GM12878 (cell line): ENCODE results near the gene ITPKB. TPM values are rescaled to one million over a fixed set of nuclear protein-coding genes. Genes with fewer than 3 reads are reported as not detected.

Experiments
- ATAC-seq: fragments of 200-7000 bp; cut with Tn5 transposase; 3 replicates; pipeline ENCODE4 v1.9.1; 2020; ENCODE audit warnings: mild to moderate bottlenecking, moderate library complexity
- BruUV-seq: library from RNA; stranded (reverse); fragments of 400-500 nt; replicated peaks from 2 replicates; lab custom pipeline; 2021; lab: Mats Ljungman, UMichigan
- CTCF ChIA-PET: fragments of 300-600 bp; sonication (Branson Sonifier 250); formaldehyde crosslinking; extraction: SDS; loops from one replicate; lab custom pipeline; 2021; ENCODE audit warnings: inconsistent platforms; lab: Yijun Ruan, JAX
- POLR2A ChIA-PET: fragments of 350-600 bp; formaldehyde crosslinking; extraction: SDS; loops from one replicate; lab custom pipeline; 2021; ENCODE audit warnings: inconsistent platforms; lab: Charles Lee
- RAD21 ChIA-PET: fragments of 300-600 bp; sonication (Branson Sonifier 250); formaldehyde crosslinking; loops from one replicate; lab custom pipeline; 2023; ENCODE audit warnings: antibody characterized with exemption; ENCODE audit not compliant: unreplicated experiment; lab: Charles Lee
- SMC1A ChIA-PET: fragments of 300-600 bp; sonication (Branson Sonifier 250); formaldehyde crosslinking; loops from one replicate; lab custom pipeline; 2023; ENCODE audit not compliant: unreplicated experiment, uncharacterized antibody; lab: Charles Lee
- DNase-seq: peaks from one replicate; pipeline ENCODE4 v3.0.0-alpha.2; 2011; ENCODE audit warnings: low read depth, low spot score
- FAIRE-seq: peaks from 3 replicates; lab custom pipeline; 2011; peaks lifted over from hg19 to GRCh38; lab: Jason Lieb, UNC
- H2AFZ ChIP-seq: 2 replicates; pipeline ENCODE4 v1.6.0; 2011; ENCODE audit warnings: low read depth, low read length, control low read depth; ENCODE audit not compliant: control insufficient read depth
- H3K27ac ChIP-seq: 2 replicates; pipeline ENCODE4 v1.5.1; 2011; ENCODE audit warnings: control low read depth; ENCODE audit not compliant: control insufficient read depth, insufficient read depth
- H3K27me3 ChIP-seq, 2 experiments: replicated peaks in 1 of 2; 2 replicates each; pipeline versions ENCODE4 v1.6.0 to v1.6.1; 2011; ENCODE audit warnings: low read length in 1 of 2; ENCODE audit not compliant: control insufficient read depth in 2 of 2, insufficient read depth in 2 of 2
- H3K36me3 ChIP-seq, 2 experiments: 2 replicates each; pipeline ENCODE4 v1.5.1; 2011; ENCODE audit warnings: low read length in 1 of 2; ENCODE audit not compliant: control insufficient read depth in 2 of 2, insufficient read depth in 2 of 2
- H3K4me1 ChIP-seq: 2 replicates; pipeline ENCODE4 v1.6.1; 2011; ENCODE audit warnings: mild to moderate bottlenecking, low read length, moderate library complexity, mixed read lengths; ENCODE audit not compliant: control insufficient read depth, insufficient read depth
- H3K4me2 ChIP-seq: 2 replicates; pipeline ENCODE4 v1.6.0; 2011; ENCODE audit warnings: control low read depth; ENCODE audit not compliant: control insufficient read depth, insufficient read depth
- H3K4me3 ChIP-seq: fragments of 200-600 bp; sonication (generic); 2 replicates; pipeline ENCODE4 v1.5.1; 2016
- H3K79me2 ChIP-seq: 2 replicates; pipeline ENCODE4 v1.6.0; 2011; ENCODE audit warnings: low read length; ENCODE audit not compliant: control insufficient read depth, insufficient read depth
- H3K9ac ChIP-seq: 2 replicates; pipeline ENCODE4 v1.8.0; 2011; ENCODE audit warnings: low read length, control low read depth, mixed read lengths; ENCODE audit not compliant: control insufficient read depth, insufficient read depth
- H3K9me3 ChIP-seq: replicated peaks from 3 replicates; pipeline ENCODE4 v1.5.1; 2011; ENCODE audit warnings: mild to moderate bottlenecking, low read length; ENCODE audit not compliant: control insufficient read depth, insufficient read depth
- H4K20me1 ChIP-seq: 2 replicates; pipeline ENCODE4 v1.6.0; 2011; ENCODE audit not compliant: control insufficient read depth, insufficient read depth
- BRCA1 ChIP-seq: IDR thresholded peaks from 2 replicates; pipeline ENCODE4 v1.6.1; 2011; ENCODE audit warnings: low read depth, low read length, improper control_type of control experiment
- CBFB ChIP-seq: IDR thresholded peaks from 2 replicates; pipeline ENCODE4 v1.6.1; 2016; ENCODE audit warnings: antibody characterized with exemption, low read depth
- FOS ChIP-seq: IDR thresholded peaks from 3 replicates; pipeline ENCODE4 v1.6.1; 2011; ENCODE audit warnings: borderline replicate concordance; ENCODE audit not compliant: insufficient read length; ENCODE audit errors: extremely low read depth
- MXI1 ChIP-seq: fragments of 150-350 bp; IDR thresholded peaks from 2 replicates; pipeline ENCODE4 v1.6.1; 2011; ENCODE audit warnings: low read depth, mild to moderate bottlenecking, inconsistent platforms, low read length, improper control_type of control experiment
- POLR2AphosphoS5 ChIP-seq: IDR thresholded peaks from 2 replicates; pipeline ENCODE4 v1.6.1; 2011; ENCODE audit warnings: mild to moderate bottlenecking, low read length, inconsistent platforms
- RAD51 ChIP-seq: fragments of 450-650 bp; IDR thresholded peaks from 2 replicates; pipeline ENCODE4 v1.6.1; 2016; ENCODE audit warnings: moderate library complexity, mild to moderate bottlenecking, inconsistent platforms
- RFX5 ChIP-seq: IDR thresholded peaks from 2 replicates; pipeline ENCODE4 v1.6.1; 2011; ENCODE audit warnings: low read depth, low read length, improper control_type of control experiment
- YBX1 ChIP-seq: fragments of 450-650 bp; IDR thresholded peaks from 2 replicates; pipeline ENCODE4 v1.6.1; 2016; ENCODE audit warnings: antibody characterized with exemption
- ZNF274 ChIP-seq: IDR thresholded peaks from one replicate; pipeline ENCODE4 v1.8.0; 2011; ENCODE audit not compliant: insufficient read length, insufficient read depth
- WGBS: methylation state at CpG from one replicate; pipeline ENCODE4 v1.1.6; 2016; ENCODE audit warnings: low lambda C conversion rate; ENCODE audit not compliant: insufficient replicate concordance, insufficient coverage; ENCODE audit errors: missing lambda C conversion rate; 5-methylcytosine and 5-hydroxymethylcytosine counted together
- in situ Hi-C: fragments of 300-500 bp; cut with MboI; formaldehyde crosslinking; loops from 9 replicates; pipeline ENCODE4 v1.14.3; 2018; ENCODE audit warnings: mixed read lengths
- intact Hi-C: fragments of 100-400 bp; cut with micrococcal nuclease; formaldehyde crosslinking; loops from one replicate; pipeline ENCODE4 v1.14.2; 2022; ENCODE audit not compliant: unreplicated experiment
- polyA plus RNA-seq, 11 experiments: library from polyadenylated mRNA; depleted of rRNA in 4 of 11; unstranded in 6 of 11; stranded (reverse) in 5 of 11; fragments of >200 nt; fragmentation: Nextera tagmentation in 4 of 11; fragmentation: Illumina TruSeq in 1 of 11; extraction: Ambion mirVana in 4 of 11; extraction: Trizol in 1 of 11; gene quantifications; 1 replicate in 1 of 11; 2 replicates in 10 of 11; pipeline versions ENCODE4 v1.2.1 to v1.2.3, GENCODE V29; 2011 to 2016; ENCODE audit warnings: inconsistent platforms in 2 of 11, missing spikeins in 2 of 11, low read depth in 1 of 11
- total RNA-seq, 4 experiments: library from RNA; depleted of rRNA in 3 of 4; stranded (reverse); fragments of >200 nt in 3 of 4; fragmentation: Illumina TruSeq in 1 of 4; extraction: Trizol in 1 of 4; gene quantifications; 2 replicates each; pipeline versions ENCODE4 v1.2.1 to v1.2.3, GENCODE V29; 2013 to 2021
- TF ChIP-seq, protein P1 (sequence below): fragments of 450-650 bp; IDR thresholded peaks from 2 replicates; pipeline ENCODE4 v1.6.1; 2017; ENCODE audit warnings: mild to moderate bottlenecking, moderate library complexity
- TF ChIP-seq, protein P2 (sequence below): IDR thresholded peaks from 2 replicates; pipeline ENCODE4 v1.6.1; 2011; ENCODE audit warnings: low read depth, mild to moderate bottlenecking, low read length, moderate library complexity, borderline replicate concordance; ENCODE audit errors: extremely low read depth

ITPKB gene
- total and polyA plus RNA-seq, 10 of the 15 experiments (the other 5 are each of a cell fraction or from before 2014, with no cell fraction given), result 1.3 to 38.7 (median 12.9) TPM

DNA sequence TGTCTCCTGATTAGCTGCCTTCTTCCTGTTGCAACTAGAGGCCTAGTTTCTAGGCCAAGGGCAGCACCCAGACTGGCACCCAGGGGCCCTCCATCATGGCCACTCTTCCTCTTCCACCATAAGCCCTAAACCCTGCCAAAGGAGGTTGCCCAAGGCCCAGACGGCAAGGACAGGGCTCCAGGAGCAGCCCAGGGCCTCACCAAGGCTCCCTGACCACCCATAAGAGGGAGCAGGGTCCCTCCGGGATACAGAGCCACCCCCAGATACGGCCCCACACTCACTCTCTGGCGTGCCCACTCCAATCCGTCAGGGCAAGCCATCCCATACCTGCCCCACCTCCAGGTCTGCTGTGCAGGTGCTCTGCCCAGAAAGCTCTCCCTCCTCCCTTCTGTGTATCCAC, 79.9 kb downstream of the ITPKB start (continued):
- no peak for TF ChIP-seq CBFB

DNA sequence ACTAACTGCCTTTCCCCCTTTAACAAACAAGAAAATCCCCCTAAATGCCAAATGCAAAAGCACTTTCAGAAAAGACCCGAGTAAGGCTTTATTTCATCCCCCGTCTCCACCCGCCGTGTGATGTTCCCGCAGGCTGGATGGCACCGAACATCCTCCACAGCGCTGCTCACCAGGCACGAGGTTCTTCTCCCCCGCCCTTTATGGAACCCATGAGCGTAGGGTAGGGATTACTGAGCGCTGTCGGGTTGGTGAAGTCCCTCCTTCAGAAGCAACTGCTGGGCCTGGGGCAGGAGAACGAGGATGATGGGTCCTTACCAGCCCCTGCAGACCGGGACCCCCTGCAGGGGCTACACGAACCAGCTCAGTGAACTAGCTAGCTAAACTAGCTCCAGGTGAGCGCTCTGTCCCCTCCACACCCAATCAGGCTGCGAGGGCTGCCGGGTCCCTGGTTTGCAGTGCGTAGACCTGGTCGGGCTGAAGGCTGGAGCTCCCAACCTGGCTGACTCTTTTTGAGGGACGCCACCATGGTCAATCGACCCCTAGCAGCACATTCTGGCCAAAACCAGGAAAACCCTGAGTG, 80.4 kb downstream of the ITPKB start:
- ChIA-PET SMC1A (interaction anchor here (1.3 kb wide), 1 partner anchor 30 kb away, joined by 4 read pairs; no protein-coding TSS in a partner anchor), RAD21 (no interaction called here), CTCF (interaction anchor here (0.8 kb wide), 1 partner anchor 170 kb away, joined by 3 read pairs; no protein-coding TSS in a partner anchor), POLR2A (no interaction called here)
- no TSS peak for BruUV-seq
- Histone ChIP-seq H3K27me3 (no peaks in the 10 kb centered on the region), H3K36me3 (peaks cover 5 to 15% of the 10 kb centered on the region in 2 experiments; a peak in 3 of 4 replicates), H2AFZ (no peak overlapping the region), H3K9me3 (no peaks in the 10 kb centered on the region), H3K4me1 (peaks cover 71% of the 10 kb centered on the region), H3K4me3 (no peak overlapping the region), H3K79me2 (peaks cover 46% of the 10 kb centered on the region), H3K27ac (no peak overlapping the region), H3K4me2 (no peak overlapping the region)
- 91% methylated on average over 22 of the region's 22 CpGs for WGBS
- DNase-seq (no peak), FAIRE-seq (no peak)
- intact Hi-C loops, result no loop called here
- in situ Hi-C loops, result no loop called here
- no peak for TF ChIP-seq RAD51
- no peak for TF ChIP-seq YBX1
- TF ChIP-seq, protein P1, sequence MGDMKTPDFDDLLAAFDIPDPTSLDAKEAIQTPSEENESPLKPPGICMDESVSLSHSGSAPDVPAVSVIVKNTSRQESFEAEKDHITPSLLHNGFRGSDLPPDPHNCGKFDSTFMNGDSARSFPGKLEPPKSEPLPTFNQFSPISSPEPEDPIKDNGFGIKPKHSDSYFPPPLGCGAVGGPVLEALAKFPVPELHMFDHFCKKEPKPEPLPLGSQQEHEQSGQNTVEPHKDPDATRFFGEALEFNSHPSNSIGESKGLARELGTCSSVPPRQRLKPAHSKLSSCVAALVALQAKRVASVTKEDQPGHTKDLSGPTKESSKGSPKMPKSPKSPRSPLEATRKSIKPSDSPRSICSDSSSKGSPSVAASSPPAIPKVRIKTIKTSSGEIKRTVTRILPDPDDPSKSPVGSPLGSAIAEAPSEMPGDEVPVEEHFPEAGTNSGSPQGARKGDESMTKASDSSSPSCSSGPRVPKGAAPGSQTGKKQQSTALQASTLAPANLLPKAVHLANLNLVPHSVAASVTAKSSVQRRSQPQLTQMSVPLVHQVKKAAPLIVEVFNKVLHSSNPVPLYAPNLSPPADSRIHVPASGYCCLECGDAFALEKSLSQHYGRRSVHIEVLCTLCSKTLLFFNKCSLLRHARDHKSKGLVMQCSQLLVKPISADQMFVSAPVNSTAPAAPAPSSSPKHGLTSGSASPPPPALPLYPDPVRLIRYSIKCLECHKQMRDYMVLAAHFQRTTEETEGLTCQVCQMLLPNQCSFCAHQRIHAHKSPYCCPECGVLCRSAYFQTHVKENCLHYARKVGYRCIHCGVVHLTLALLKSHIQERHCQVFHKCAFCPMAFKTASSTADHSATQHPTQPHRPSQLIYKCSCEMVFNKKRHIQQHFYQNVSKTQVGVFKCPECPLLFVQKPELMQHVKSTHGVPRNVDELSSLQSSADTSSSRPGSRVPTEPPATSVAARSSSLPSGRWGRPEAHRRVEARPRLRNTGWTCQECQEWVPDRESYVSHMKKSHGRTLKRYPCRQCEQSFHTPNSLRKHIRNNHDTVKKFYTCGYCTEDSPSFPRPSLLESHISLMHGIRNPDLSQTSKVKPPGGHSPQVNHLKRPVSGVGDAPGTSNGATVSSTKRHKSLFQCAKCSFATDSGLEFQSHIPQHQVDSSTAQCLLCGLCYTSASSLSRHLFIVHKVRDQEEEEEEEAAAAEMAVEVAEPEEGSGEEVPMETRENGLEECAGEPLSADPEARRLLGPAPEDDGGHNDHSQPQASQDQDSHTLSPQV, result no peak
- TF ChIP-seq FOS, result no peak
- TF ChIP-seq ZNF274, result no peak
- TF ChIP-seq MXI1, result no peak
- no peak for TF ChIP-seq POLR2AphosphoS5
- TF ChIP-seq BRCA1, result no peak
- TF ChIP-seq RFX5, result no peak
- TF ChIP-seq, protein P2, sequence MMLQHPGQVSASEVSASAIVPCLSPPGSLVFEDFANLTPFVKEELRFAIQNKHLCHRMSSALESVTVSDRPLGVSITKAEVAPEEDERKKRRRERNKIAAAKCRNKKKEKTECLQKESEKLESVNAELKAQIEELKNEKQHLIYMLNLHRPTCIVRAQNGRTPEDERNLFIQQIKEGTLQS, result no peak
- TF ChIP-seq, all 136 proteins: peak for 0
- no peak for ATAC-seq
- H4K20me1 ChIP-seq, result peaks cover 2% of the 10 kb centered on the region; the same call in 1 of the 2 replicates
- H3K9ac ChIP-seq, result no peak overlapping the region
